ENCODE results near the gene VPS29.

- TF ChIP-seq EZH2 (IDR thresholded peaks at IDR 0.05; ENCODE audit: insufficient read depth, poor library complexity, severe bottlenecking) (no peak), EZH2phosphoT487 (IDR thresholded peaks at IDR 0.05; ENCODE audit: insufficient read depth, low read depth) (no peak)
These were observed 536 bp downstream of the VPS29 start for GRCh38 chr12:110501399-110501751.
